GM12873 (cell line): ENCODE results near the gene INF2.

Experiments
- CTCF ChIP-seq: IDR thresholded peaks from 2 replicates; pipeline ENCODE4 v1.5.1; 2012; ENCODE audit warnings: low read depth, mild to moderate bottlenecking, moderate library complexity, low read length, control low read depth; ENCODE audit not compliant: insufficient read depth; ENCODE audit errors: missing control alignments

The INF2 gene

GRCh38 chr14:104659764-104660523, 29.5 kb upstream of the INF2 start:
- no peak for TF ChIP-seq CTCF

DNA sequence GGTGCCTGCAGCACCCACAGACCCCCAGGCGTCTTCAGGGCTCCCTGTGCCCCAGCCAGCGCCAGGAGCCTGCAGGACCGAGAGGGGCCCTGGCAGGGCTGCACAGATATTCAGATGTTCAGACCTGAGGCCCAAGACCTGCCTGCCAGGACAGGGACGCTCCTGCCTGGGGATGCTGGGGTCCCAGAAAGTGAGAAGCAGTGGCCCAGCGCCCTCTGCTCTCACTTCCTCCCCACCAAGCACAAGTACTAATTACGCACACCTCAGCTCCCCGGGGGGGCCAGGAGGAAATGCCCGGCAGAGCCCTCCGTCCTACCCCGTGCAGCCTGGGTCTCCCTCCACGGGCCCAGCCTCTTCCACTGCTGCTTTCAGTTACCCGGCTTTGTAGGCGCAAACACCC, 28.8 kb upstream of the INF2 start:
- no peak for TF ChIP-seq CTCF

DNA sequence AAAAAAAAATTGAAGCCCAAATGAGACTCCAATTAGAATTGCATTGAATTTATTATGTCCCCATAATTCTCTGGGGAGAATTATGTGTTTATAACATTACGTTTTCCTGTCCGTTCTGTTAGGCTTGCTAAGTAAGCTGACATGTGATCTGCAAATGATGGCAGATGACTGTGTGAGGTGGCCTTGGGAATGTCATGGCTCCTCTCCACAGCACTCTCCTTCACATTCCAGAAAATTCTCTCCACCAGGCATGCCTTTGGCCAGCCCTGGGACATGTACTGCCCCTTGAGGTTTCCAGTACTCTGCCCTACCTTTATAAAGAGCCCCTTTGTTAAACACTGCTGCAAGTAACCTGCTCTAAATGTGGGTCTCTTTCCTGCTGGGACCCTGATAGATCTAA, 28.3 kb upstream of the INF2 start:
- no peak for TF ChIP-seq CTCF

- TF ChIP-seq CTCF = no peak
Measured at GRCh38 chr14:104664107-104664506, 25.3 kb upstream of the INF2 start.

DNA sequence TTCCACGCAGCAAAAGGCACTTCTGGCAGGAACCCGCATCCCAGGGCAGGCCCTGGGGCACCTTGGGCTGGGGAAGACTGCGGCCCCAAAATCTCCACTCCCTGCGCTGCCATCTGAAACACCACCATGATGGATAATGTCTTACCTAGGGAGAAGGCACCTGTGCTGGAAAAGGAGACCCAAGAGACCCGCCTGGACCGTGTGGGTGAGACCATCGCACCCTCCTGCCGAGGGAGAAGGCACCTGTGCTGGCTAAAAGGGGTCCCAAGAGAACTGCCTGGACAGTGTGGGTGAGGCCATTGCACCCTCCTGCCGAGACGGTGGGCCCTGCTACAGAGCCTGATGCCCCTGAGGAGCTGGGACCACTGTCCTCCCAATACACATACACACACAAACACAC, 24.8 kb upstream of the INF2 start:
- TF ChIP-seq CTCF = no peak

DNA sequence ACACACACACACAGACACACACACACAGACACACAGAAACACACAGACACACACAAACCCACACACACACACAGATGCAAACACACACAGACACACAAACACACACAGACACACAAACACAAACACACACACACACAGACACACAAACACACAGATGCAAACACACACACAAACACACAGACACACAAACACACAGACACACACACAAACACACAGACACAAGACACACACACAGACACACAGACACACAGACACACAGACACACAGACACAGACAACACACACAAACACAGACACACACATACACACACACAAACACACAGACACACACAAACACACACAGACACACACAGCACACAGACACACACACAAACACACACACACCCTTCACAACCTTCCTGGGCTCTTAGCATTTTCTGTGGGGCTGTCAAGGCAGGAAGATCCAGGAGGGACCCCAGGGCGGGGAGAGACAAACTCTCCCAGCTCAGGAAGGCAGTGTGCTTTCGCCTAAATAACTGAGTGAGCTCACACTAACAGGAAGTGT, 24.2 kb upstream of the INF2 start:
- TF ChIP-seq CTCF = no peak

- TF ChIP-seq CTCF = peak; percentile 38
Measured at GRCh38 chr14:104665657-104666522, 23.5 kb upstream of the INF2 start.
